Adrenal gland (tissue), 5 donors: ENCODE measurements around the gene MED23.

ENCODE experiments used
- CTCF ChIP-seq, 6 experiments: fragments of 450-650 bp in 4 of 6; fragments of 200-600 bp in 2 of 6; sonication (generic) in 1 of 6; IDR thresholded peaks; 1 replicate in 5 of 6; 2 replicates in 1 of 6; pipeline versions ENCODE4 v1.5.1 to v1.8.0; 2016 to 2021; ENCODE audit warnings: antibody characterized with exemption in 6 of 6, mild to moderate bottlenecking in 2 of 6, moderate library complexity in 1 of 6
- POLR2A ChIP-seq, 2 donors: fragments of 450-650 bp; IDR thresholded peaks; one replicate each; pipeline ENCODE4 v1.6.1; 2017; ENCODE audit warnings: antibody characterized with exemption in 2 of 2, mild to moderate bottlenecking in 2 of 2, moderate library complexity in 1 of 2
- donor health status: DM: no; HTN: no; CAD: no.

GRCh38 chr6:131565056-131565455 lies 63.0 kb downstream of the MED23 start:
- no peak for TF ChIP-seq POLR2A (IDR thresholded peaks at IDR 0.05)
- TF ChIP-seq CTCF (IDR thresholded peaks at IDR 0.05) = no peak
